Activated naive CD4-positive, alpha-beta T cell treated with anti-CD3 and anti-CD28 coated beads for 36 hours (primary cell): ENCODE results near the gene OPRL1. TPM values are rescaled to one million over a fixed set of nuclear protein-coding genes. Genes with fewer than 3 reads are reported as not detected.

ENCODE experiments used
- CTCF ChIA-PET: fragments of 350-600 bp; sonication (Branson Sonifier 250); formaldehyde crosslinking; loops from one replicate; lab custom pipeline; 2021; ENCODE audit warnings: antibody characterized with exemption; lab: Charles Lee
- DNase-seq: peaks from one replicate; pipeline ENCODE4 v3.0.0-alpha.2; 2020
- H3K27ac Mint-ChIP-seq: one replicate; pipeline ENCODE4 v1.8.0; 2021; ENCODE audit warnings: mild to moderate bottlenecking, mixed read lengths
- H3K27me3 Mint-ChIP-seq: one replicate; pipeline ENCODE4 v1.8.0; 2021; ENCODE audit warnings: low read depth, mixed read lengths
- H3K36me3 Mint-ChIP-seq: one replicate; pipeline ENCODE4 v1.8.0; 2021; ENCODE audit warnings: low read depth, mixed read lengths
- H3K4me1 Mint-ChIP-seq: one replicate; pipeline ENCODE4 v1.8.0; 2021; ENCODE audit warnings: low read depth, mixed read lengths
- H3K4me3 Mint-ChIP-seq: one replicate; pipeline ENCODE4 v1.8.0; 2021; ENCODE audit warnings: mild to moderate bottlenecking, moderate library complexity, mixed read lengths
- H3K9me3 Mint-ChIP-seq: one replicate; pipeline ENCODE4 v1.8.0; 2021; ENCODE audit warnings: mixed read lengths
- intact Hi-C: fragments of 100-400 bp; cut with micrococcal nuclease; formaldehyde crosslinking; loops from one replicate; pipeline ENCODE4 v1.15.1; 2023
- microRNA-seq: library from miRNA; unstranded; fragments of <30 nt; microRNA quantifications from one replicate; pipeline ENCODE4 v1.2.0, GENCODE V29; 2022; ENCODE audit warnings: borderline microRNAs expressed, borderline replicate concordance
- total RNA-seq, 2 experiments: library from RNA; stranded (reverse); gene quantifications; one replicate each; pipeline ENCODE4 v1.2.3, GENCODE V29; 2021

OPRL1 gene
- total RNA-seq, 2 experiments from 2014 or later, result 0.45 to 0.47 TPM

DNA sequence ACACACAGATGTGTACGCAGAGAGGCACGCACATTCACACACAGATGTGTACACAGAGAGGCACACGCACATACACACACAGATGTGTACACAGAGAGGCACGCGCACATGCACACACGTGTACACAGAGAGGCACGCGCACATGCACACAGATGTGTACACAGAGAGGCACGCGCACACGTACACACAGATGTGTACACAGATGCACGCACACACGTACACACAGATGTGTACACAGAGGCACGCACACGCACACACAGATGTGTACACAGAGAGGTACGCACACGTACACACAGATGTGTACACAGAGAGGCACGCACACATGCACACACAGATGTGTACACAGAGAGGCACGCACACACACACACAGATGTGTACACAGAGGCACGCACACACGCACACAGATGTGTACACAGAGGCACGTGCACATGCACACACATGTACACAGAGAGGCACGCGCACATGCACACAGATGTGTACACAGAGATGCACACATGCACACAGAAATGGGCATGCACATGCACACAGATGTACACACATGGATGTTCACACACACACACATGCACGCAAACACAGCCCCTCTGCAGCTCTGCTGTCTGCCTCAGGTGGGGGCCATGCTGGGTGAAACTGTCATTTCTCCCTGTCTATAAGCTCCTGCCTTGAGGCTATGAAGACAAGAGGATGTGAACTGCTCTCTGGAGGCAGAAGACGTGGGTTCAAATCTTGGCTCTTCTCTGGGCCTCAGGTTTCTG is 70.1 kb downstream of the OPRL1 start:
- no peak overlapping the region for H3K27ac Mint-ChIP-seq
- H3K4me1 Mint-ChIP-seq, result no peaks in the 10 kb centered on the region
- no peak overlapping the region for H3K4me3 Mint-ChIP-seq
- no peak for DNase-seq
- intact Hi-C loops, result no loop called here
- H3K36me3 Mint-ChIP-seq, result peaks cover 2% of the 10 kb centered on the region
- H3K27me3 Mint-ChIP-seq, result no peaks in the 10 kb centered on the region
- CTCF ChIA-PET, result no interaction called here
- peaks cover 5% of the 10 kb centered on the region for H3K9me3 Mint-ChIP-seq

Small RNA genes within 50 kb of the gene (microRNA-seq; reads per million reads assigned to microRNA genes)
- 2.7 reads per million for gene MIR6813

Other genes with a start within 250 kb of the OPRL1 start
- under 1 TPM; 0.17 to 0.20 TPM for gene ZBTB46, start 248.8 kb upstream of the OPRL1 start, total RNA-seq
- not detected for gene ABHD16B, start 218.6 kb upstream of the OPRL1 start, total RNA-seq
- gene TPD52L2, start 214.8 kb upstream of the OPRL1 start, total RNA-seq, result 10 to 100 TPM; 38.2 to 38.9 TPM
- 10 to 100 TPM; 19.4 to 19.5 TPM for gene DNAJC5, start 185.0 kb upstream of the OPRL1 start, total RNA-seq
- gene UCKL1, start 123.7 kb upstream of the OPRL1 start, total RNA-seq, result 10 to 100 TPM; 23.3 to 23.9 TPM
- gene ZNF512B, start 110.2 kb upstream of the OPRL1 start, total RNA-seq, result 1 to 10 TPM; 7.9 to 8.3 TPM
- 10 to 100 TPM; 20.5 to 21.8 TPM for gene SAMD10, start 100.4 kb upstream of the OPRL1 start, total RNA-seq
- gene PRPF6, start 99.0 kb upstream of the OPRL1 start, total RNA-seq, result 10 to 100 TPM; 39.4 to 40.2 TPM
- 1 to 10 TPM; 1.1 to 1.7 TPM for gene C20orf204, start 43.9 kb upstream of the OPRL1 start, total RNA-seq
- gene SOX18, start 30.4 kb upstream of the OPRL1 start, total RNA-seq, result not detected
- 10 to 100 TPM; 16.7 to 18.2 TPM for gene TCEA2, start 16.9 kb upstream of the OPRL1 start, total RNA-seq
- gene RGS19, start 564 bp upstream of the OPRL1 start, total RNA-seq, result 10 to 100 TPM; 20.6 to 23.5 TPM
- gene LKAAEAR1, start 4.3 kb downstream of the OPRL1 start, total RNA-seq, result under 1 TPM; 0.33 to 0.62 TPM
- not detected for gene NPBWR2, start 27.5 kb downstream of the OPRL1 start, total RNA-seq
- gene MYT1, start 84.4 kb downstream of the OPRL1 start, total RNA-seq, result under 1 TPM; 0.05 TPM
- 10 to 100 TPM; 34.5 to 36.7 TPM for gene PCMTD2, start 175.7 kb downstream of the OPRL1 start, total RNA-seq